AG09319 (cell line): ENCODE measurements around the gene VASH2.

Source experiments
- DNase-seq: peaks from one replicate; pipeline ENCODE4 v3.0.0-alpha.2; 2010; ENCODE audit warnings: low read depth; ENCODE audit errors: extremely low read depth
- CTCF ChIP-seq: IDR thresholded peaks from 2 replicates; pipeline ENCODE4 v1.5.1; 2011; ENCODE audit warnings: low read depth, mild to moderate bottlenecking, inconsistent platforms, low read length, moderate library complexity

VASH2 gene

GRCh38 chr1:212979340-212980122 is 29.2 kb downstream of the VASH2 start:
- TF ChIP-seq CTCF, result no peak
- no peak for DNase-seq

GRCh38 chr1:212980123-212980785 is 29.9 kb downstream of the VASH2 start:
- no peak for DNase-seq
- no peak for TF ChIP-seq CTCF

GRCh38 chr1:212981025-212981495 is 30.7 kb downstream of the VASH2 start:
- no peak for TF ChIP-seq CTCF
- no peak for DNase-seq

GRCh38 chr1:212981571-212982328 is 31.4 kb downstream of the VASH2 start:
- TF ChIP-seq CTCF, result no peak

GRCh38 chr1:212982430-212983152 is 32.2 kb downstream of the VASH2 start:
- TF ChIP-seq CTCF, result no peak
- no peak for DNase-seq

More at GRCh38 chr1:212981571-212982328, 31.4 kb downstream of the VASH2 start:
- no peak for DNase-seq

- DNase-seq, result no peak
- no peak for TF ChIP-seq CTCF
These were observed 33.1 kb downstream of the VASH2 start for GRCh38 chr1:212983482-212983881.
